ENCODE data around the gene TMED7.

GRCh38 chr5:115565233-115565632 is 60.6 kb downstream of the TMED7 start:
- no peak for TF ChIP-seq ZSCAN30 (CRISPR knock-in tag; IDR thresholded peaks at IDR 0.05)
- no peak for TF ChIP-seq PREB (CRISPR knock-in tag; IDR thresholded peaks at IDR 0.05)
- no peak for TF ChIP-seq SMC3 (IDR thresholded peaks at IDR 0.05; ENCODE audit: low read length)
- TF ChIP-seq ZBTB26 (CRISPR knock-in tag; IDR thresholded peaks at IDR 0.05; ENCODE audit: borderline replicate concordance) = no peak
- no peak for TF ChIP-seq SP2 (CRISPR knock-in tag; IDR thresholded peaks at IDR 0.05)
- TF ChIP-seq FOXO1 (CRISPR knock-in tag; IDR thresholded peaks at IDR 0.05) = no peak

All from HepG2 (cell line).